ENCODE data around the gene IL9.

The IL9 gene

GRCh38 chr5:135891791-135892190 lies 3.9 kb downstream of the IL9 start:
- H3K27me3 ChIP-seq, result peaks cover 0 to 23% of the 10 kb centered on the region in 2 donors
- no peaks in the 10 kb centered on the region for H3K36me3 ChIP-seq
- TF ChIP-seq, protein P1, sequence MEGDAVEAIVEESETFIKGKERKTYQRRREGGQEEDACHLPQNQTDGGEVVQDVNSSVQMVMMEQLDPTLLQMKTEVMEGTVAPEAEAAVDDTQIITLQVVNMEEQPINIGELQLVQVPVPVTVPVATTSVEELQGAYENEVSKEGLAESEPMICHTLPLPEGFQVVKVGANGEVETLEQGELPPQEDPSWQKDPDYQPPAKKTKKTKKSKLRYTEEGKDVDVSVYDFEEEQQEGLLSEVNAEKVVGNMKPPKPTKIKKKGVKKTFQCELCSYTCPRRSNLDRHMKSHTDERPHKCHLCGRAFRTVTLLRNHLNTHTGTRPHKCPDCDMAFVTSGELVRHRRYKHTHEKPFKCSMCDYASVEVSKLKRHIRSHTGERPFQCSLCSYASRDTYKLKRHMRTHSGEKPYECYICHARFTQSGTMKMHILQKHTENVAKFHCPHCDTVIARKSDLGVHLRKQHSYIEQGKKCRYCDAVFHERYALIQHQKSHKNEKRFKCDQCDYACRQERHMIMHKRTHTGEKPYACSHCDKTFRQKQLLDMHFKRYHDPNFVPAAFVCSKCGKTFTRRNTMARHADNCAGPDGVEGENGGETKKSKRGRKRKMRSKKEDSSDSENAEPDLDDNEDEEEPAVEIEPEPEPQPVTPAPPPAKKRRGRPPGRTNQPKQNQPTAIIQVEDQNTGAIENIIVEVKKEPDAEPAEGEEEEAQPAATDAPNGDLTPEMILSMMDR (IDR thresholded peaks at IDR 0.05), result no peak
- DNase-seq, result no peak
- no peaks in the 10 kb centered on the region for H3K9me3 ChIP-seq
- H3K27ac ChIP-seq, result no peak overlapping the region
- H3K4me3 ChIP-seq, result no peak overlapping the region
- intact Hi-C loops (cut with DNase I; ENCODE audit: low total_unique reads), result no loop called here
- peaks cover 0 to 3% (median 0%) of the 10 kb centered on the region in 4 donors for H3K4me1 ChIP-seq

GRCh38 chr5:135891268-135891667 lies 4.4 kb downstream of the IL9 start:
- Histone ChIP-seq H3K27me3 (peaks cover 0 to 26% of the 10 kb centered on the region in 2 donors), H3K27ac (no peak overlapping the region), H3K36me3 (no peaks in the 10 kb centered on the region), H3K9me3 (no peaks in the 10 kb centered on the region), H3K4me3 (no peak overlapping the region), H3K4me1 (peaks cover 0 to 3% (median 0%) of the 10 kb centered on the region in 4 donors)
- intact Hi-C loops (cut with DNase I; ENCODE audit: low total_unique reads), result no loop called here
- TF ChIP-seq, protein P1 (IDR thresholded peaks at IDR 0.05), result no peak
- DNase-seq, result no peak

GRCh38 chr5:135890867-135891266 lies 4.8 kb downstream of the IL9 start:
- Histone ChIP-seq H3K36me3 (no peaks in the 10 kb centered on the region), H3K9me3 (no peaks in the 10 kb centered on the region), H3K4me3 (no peak overlapping the region), H3K27ac (no peak overlapping the region), H3K4me1 (peaks cover 0 to 3% (median 0%) of the 10 kb centered on the region in 4 donors), H3K27me3 (peaks cover 0 to 26% of the 10 kb centered on the region in 2 donors)
- DNase-seq, result no peak
- intact Hi-C loops (cut with DNase I; ENCODE audit: low total_unique reads), result no loop called here
- TF ChIP-seq, protein P1 (IDR thresholded peaks at IDR 0.05), result no peak

DNA sequence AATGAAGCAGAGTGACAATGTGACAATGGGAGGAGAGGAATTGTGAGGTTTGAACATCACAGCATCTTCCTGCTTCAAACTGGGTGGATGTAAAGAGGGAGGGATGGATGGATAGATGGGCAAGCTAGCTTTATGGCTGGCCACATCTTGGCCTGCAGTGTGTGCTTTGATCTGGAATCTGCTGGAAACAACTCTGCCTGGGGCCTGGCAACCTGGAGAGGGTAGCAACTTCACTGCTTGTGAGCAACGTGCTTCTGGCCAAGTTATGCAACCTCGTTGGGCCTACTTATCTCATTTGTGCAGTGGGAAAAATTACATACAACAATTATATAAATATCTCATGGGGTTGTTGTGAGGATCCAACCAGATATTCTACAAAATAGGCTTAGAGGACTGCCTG lies 5.3 kb downstream of the IL9 start:
- no peaks in the 10 kb centered on the region for H3K36me3 ChIP-seq
- H3K4me3 ChIP-seq, result no peak overlapping the region
- no peaks in the 10 kb centered on the region for H3K9me3 ChIP-seq
- TF ChIP-seq, protein P1 (IDR thresholded peaks at IDR 0.05), result no peak
- intact Hi-C loops (cut with DNase I; ENCODE audit: low total_unique reads), result no loop called here
- H3K27me3 ChIP-seq, result peaks cover 0 to 27% of the 10 kb centered on the region in 2 donors
- H3K4me1 ChIP-seq, result peaks cover 0 to 3% (median 0%) of the 10 kb centered on the region in 4 donors
- DNase-seq, result no peak
- H3K27ac ChIP-seq, result no peak overlapping the region

DNA sequence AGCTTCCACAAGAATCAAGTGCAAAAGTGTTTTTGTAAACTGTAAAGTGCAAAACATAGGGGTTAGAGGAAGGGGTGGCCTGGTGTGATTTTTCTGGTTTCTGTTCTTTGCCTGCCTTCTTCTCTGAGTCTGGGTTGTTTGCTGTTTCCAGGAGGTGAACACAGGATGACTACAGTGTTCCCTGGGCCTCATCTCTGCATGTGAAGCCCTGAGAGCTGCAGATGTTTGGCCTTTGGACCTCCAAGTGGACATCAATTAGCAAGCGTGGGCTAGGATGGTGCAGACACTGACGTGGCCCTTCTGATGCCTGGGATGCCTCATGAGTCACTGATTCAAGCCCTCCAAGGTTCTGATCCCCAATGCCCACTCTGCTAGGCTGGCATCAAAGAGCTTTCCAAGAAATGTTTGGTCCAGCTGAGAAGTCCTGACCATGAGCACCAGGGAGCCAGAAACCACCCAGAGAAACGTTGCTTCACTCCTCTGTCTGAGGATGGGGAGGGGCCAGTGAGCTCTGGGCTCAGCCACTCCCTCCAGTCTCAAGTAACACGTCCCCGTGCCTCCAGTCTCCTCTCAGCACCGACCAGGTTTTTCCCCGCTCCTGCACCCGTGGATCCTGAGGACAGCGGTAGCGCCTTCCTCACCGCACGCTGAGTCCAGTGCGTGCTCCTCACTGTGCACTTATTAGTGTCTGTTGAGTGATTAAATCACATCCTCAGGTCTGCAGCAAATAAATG lies 7.6 kb downstream of the IL9 start:
- no peak overlapping the region for H3K4me3 ChIP-seq
- intact Hi-C loops (cut with DNase I; ENCODE audit: low total_unique reads), result loop anchor here (5.0 kb wide), 1 partner anchor 194 kb away; no protein-coding TSS in a partner anchor
- no peak overlapping the region for H3K27ac ChIP-seq
- no peaks in the 10 kb centered on the region for H3K9me3 ChIP-seq
- H3K36me3 ChIP-seq, result no peaks in the 10 kb centered on the region
- no peak for DNase-seq
- H3K27me3 ChIP-seq, result peaks cover 0 to 23% of the 10 kb centered on the region in 2 donors
- TF ChIP-seq, protein P1 (IDR thresholded peaks at IDR 0.05), result no peak
- H3K4me1 ChIP-seq, result peaks cover 0 to 3% (median 0%) of the 10 kb centered on the region in 4 donors
